ENCODE data around the gene ABHD13.

The ABHD13 gene

GRCh38 chr13:108218044-108218974 is at the start of gene ABHD13:
Gene ABHD13, plus strand, starts transcription at chr13:108218392. Its CDS starts 10,827 bp downstream, at chr13:108229219.
- TF ChIP-seq CTCF (IDR thresholded peaks at IDR 0.05; ENCODE audit: extremely low read depth, missing control alignments): no peak
- peak; percentile 97 for DNase-seq (ENCODE audit: low spot score)

- no peak for DNase-seq (ENCODE audit: low spot score)
Measured at GRCh38 chr13:108168929-108169328, 49.3 kb upstream of the ABHD13 start.

GRCh38 chr13:108176685-108177274 is 41.4 kb upstream of the ABHD13 start:
- TF ChIP-seq CTCF (IDR thresholded peaks at IDR 0.05; ENCODE audit: extremely low read depth, missing control alignments): peak; percentile 35
- peak; percentile 55 for DNase-seq (ENCODE audit: low spot score)

More at GRCh38 chr13:108168929-108169328, 49.3 kb upstream of the ABHD13 start:
- TF ChIP-seq CTCF (IDR thresholded peaks at IDR 0.05; ENCODE audit: extremely low read depth, missing control alignments): no peak

- DNase-seq (ENCODE audit: low spot score): no peak
- no peak for TF ChIP-seq CTCF (IDR thresholded peaks at IDR 0.05; ENCODE audit: extremely low read depth, missing control alignments)
Measured at GRCh38 chr13:108178078-108178477, 40.1 kb upstream of the ABHD13 start.

GRCh38 chr13:108182652-108183051 is 35.5 kb upstream of the ABHD13 start:
- TF ChIP-seq CTCF (IDR thresholded peaks at IDR 0.05; ENCODE audit: extremely low read depth, missing control alignments): no peak

GRCh38 chr13:108185223-108185622 is 33.0 kb upstream of the ABHD13 start:
- DNase-seq (ENCODE audit: low spot score): no peak

More at GRCh38 chr13:108182652-108183051, 35.5 kb upstream of the ABHD13 start:
- no peak for DNase-seq (ENCODE audit: low spot score)

More at GRCh38 chr13:108185223-108185622, 33.0 kb upstream of the ABHD13 start:
- TF ChIP-seq CTCF (IDR thresholded peaks at IDR 0.05; ENCODE audit: extremely low read depth, missing control alignments): no peak

Measured in GM20000 (cell line).